ENCODE measurements around the gene PIGP.

Gene PIGP

DNA sequence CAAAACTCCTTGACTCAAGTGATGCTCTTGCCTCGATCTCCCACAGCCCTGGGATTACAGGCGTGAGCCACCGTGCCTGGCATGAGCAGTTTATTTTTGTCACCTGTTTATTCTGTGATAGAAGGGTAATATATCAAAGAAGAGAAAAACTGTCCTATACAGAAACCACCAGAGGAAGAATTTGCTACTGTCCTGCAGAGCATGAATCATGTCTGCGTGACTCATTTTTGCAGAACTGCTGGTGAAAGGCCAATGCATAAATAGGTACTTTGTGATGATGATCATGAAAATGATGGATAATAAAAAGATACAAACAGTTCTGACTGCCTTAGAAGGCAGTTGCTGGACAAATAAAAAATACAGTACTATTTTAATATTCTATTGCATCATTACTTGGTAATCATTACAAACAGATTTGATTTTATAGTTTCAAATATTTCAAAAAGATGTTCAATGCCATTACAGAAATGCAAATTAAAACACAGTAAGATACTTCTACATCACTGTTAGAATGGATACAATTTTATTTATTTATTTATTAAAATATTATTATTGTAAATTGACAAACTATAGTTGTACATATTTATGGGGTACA is 39.9 kb downstream of the PIGP start:
- Histone ChIP-seq H3K4me1 (peaks cover 0 to 10% (median 6%) of the 10 kb centered on the region in 10 experiments; a peak in 10 of 20 replicates), H3K4me3 (no peak overlapping the region), H3K4me2 (peak overlapping the region in 2 of 11 experiments; percentile 7 to 32; a peak in 2 of 22 replicates), H3K9ac (no peak overlapping the region), H4K20me1 (no peaks in the 10 kb centered on the region), H3K36me3 (no peaks in the 10 kb centered on the region), H3K27me3 (no peaks in the 10 kb centered on the region), H3K9me3 (replicated peaks in 1 of 11) (no peaks in the 10 kb centered on the region), H3K27ac (no peak overlapping the region)
- no peak for TF ChIP-seq Cebpa-rat (IDR thresholded peaks at IDR 0.05)

DNA sequence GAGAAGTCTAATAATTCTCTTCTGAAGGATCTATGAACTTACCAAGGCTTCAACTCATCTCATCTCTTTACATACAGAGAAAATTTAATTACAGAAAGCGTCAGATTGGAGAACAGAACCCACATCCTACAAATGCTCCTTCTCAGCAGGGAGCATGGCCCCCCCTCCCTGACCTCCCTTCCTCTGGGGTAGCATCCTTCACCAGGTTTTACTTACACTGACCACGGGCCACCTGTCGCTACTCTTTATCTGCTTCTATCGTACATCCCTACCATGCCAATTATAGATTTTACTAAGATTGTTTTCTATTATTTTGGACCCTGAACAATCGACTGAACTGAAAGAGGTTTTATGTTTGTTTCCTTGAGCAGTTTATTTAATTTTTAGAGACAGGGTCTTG is 40.6 kb downstream of the PIGP start:
- Histone ChIP-seq H3K4me3 (no peak overlapping the region), H3K27me3 (no peaks in the 10 kb centered on the region), H3K36me3 (no peaks in the 10 kb centered on the region), H3K9ac (no peak overlapping the region), H3K4me1 (peaks cover 0 to 10% (median 6%) of the 10 kb centered on the region in 10 experiments; a peak in 10 of 20 replicates), H3K27ac (no peak overlapping the region), H3K4me2 (peak overlapping the region in 2 of 11 experiments; percentile 7 to 32; a peak in 2 of 22 replicates), H4K20me1 (no peaks in the 10 kb centered on the region), H3K9me3 (replicated peaks in 1 of 11) (no peaks in the 10 kb centered on the region)
- TF ChIP-seq Cebpa-rat (IDR thresholded peaks at IDR 0.05): no peak

DNA sequence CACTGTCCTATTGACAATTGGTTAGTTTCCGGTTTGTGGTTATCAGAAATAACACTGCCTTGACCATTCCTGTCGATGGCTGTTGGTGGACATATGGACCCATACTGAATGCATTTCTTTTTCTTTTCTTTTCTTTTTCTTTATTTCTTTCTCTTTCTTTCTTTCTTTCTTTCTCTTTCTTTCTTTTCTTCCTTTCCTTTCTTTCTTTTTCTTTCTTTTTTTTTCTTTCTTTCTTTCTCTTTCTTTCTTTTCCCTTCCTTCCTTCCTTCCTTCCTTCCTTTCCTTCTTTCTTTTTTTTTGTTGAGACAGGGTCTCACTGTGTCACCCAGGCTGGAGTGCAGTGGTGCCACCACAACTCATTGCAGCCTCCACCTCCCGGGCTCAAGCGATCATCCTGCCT is 42.0 kb downstream of the PIGP start:
- Histone ChIP-seq H3K36me3 (no peaks in the 10 kb centered on the region), H3K27me3 (no peaks in the 10 kb centered on the region), H3K4me1 (peaks cover 0 to 10% (median 6%) of the 10 kb centered on the region in 10 experiments; a peak in 10 of 20 replicates), H4K20me1 (no peaks in the 10 kb centered on the region), H3K4me2 (no peak overlapping the region), H3K9me3 (replicated peaks in 1 of 11) (no peaks in the 10 kb centered on the region), H3K27ac (no peak overlapping the region), H3K4me3 (no peak overlapping the region), H3K9ac (no peak overlapping the region)
- TF ChIP-seq Cebpa-rat (IDR thresholded peaks at IDR 0.05): no peak

DNA sequence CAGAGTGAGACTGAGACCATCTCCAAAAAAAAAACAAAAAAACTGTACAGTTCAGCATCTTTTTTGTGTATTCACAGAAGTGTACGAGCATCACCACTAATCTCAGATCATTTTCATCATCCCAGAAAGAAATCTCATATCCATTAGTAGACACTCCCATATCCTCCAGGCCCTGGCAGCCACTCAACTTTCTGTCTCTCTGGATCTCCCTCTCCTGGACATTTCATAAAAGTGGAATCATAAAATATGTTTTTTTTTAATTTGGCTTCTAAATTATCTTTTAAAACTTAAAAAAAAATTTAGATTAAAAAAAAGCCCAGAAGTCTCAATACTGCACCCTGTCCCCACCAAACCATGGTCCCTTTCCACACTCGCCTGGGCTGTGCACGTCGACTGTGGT is 44.3 kb downstream of the PIGP start:
- Histone ChIP-seq H3K9ac (no peak overlapping the region), H3K36me3 (no peaks in the 10 kb centered on the region), H3K4me1 (peaks cover 0 to 10% (median 6%) of the 10 kb centered on the region in 10 experiments; a peak in 10 of 20 replicates), H3K27ac (no peak overlapping the region), H3K4me2 (no peak overlapping the region), H3K9me3 (replicated peaks in 1 of 11) (no peaks in the 10 kb centered on the region), H3K27me3 (no peaks in the 10 kb centered on the region), H4K20me1 (no peaks in the 10 kb centered on the region), H3K4me3 (no peak overlapping the region)
- TF ChIP-seq Cebpa-rat (IDR thresholded peaks at IDR 0.05): no peak

DNA sequence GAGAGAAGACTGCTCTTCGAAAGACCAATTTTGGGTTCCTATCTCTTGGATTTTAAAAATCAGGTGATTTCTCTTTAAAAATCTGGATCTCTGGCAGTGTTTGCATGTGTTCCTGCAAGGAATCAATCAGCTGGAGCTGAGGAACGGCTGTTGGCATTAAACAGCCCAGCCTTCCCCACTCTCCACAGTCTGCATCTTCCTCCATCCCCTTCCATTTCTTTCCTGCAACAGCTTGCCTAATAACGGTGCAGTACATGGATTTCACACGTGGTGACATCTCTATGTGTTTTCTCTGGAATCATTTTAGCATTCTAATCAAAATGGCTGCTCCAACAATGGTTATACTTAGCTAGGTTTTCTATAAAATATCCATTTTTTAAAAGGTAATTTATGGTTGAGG is 46.4 kb downstream of the PIGP start:
- Histone ChIP-seq H3K9me3 (replicated peaks in 1 of 11) (peaks cover 0 to 7% (median 0%) of the 10 kb centered on the region in 11 experiments; a peak in 1 of 22 replicates), H3K27me3 (no peaks in the 10 kb centered on the region), H3K27ac (no peak overlapping the region), H3K4me1 (no peaks in the 10 kb centered on the region), H4K20me1 (no peaks in the 10 kb centered on the region), H3K4me2 (no peak overlapping the region), H3K9ac (no peak overlapping the region), H3K4me3 (no peak overlapping the region), H3K36me3 (no peaks in the 10 kb centered on the region)
- TF ChIP-seq Cebpa-rat (IDR thresholded peaks at IDR 0.05): no peak

DNA sequence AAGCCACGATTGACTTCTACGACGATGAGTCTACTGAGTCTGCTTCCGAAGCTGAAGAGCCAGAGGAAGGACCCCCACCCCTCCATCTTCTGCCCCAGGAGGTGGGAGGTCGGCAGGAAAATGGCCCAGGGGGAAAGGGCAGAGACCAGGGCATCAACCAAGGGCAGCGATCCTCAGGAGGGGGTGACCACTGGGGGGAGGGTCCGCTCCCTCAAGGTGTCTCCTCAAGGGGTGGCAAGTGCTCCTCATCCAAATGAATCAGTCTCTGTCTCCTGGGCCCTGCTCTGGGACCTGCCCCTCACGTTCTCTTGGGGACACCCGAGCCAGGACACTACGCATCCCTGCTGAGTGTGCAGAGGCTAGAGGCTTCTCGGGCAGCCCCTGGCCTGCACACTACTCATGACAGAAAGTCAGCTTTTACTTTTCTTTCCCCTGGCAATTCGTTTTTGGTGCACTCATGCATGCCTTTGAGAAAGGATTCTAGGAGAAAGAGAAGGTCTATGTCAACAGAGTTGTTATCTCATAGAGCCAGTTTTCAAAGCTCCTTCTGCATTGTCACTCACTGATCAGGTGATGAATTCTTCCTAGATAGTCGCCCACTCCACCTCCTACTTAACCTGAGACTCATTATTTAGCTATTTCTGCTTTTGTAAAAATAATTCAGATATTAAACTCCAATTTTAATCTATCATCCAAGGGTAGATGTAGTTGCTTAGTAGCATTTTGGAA is 54.8 kb downstream of the PIGP start:
- no peak for TF ChIP-seq Cebpa-rat (IDR thresholded peaks at IDR 0.05)
- Histone ChIP-seq H3K27ac (no peak overlapping the region), H3K4me1 (no peaks in the 10 kb centered on the region), H3K9me3 (replicated peaks in 1 of 11) (peaks cover 0 to 4% (median 0%) of the 10 kb centered on the region in 11 experiments; a peak in 1 of 22 replicates), H3K36me3 (no peaks in the 10 kb centered on the region), H3K4me3 (no peak overlapping the region), H3K4me2 (no peak overlapping the region), H3K9ac (no peak overlapping the region), H3K27me3 (no peaks in the 10 kb centered on the region), H4K20me1 (no peaks in the 10 kb centered on the region)
